Left colon (tissue), 2 donors: Measurements from ENCODE around the gene NPFF. TPM values are rescaled to one million over a fixed set of nuclear protein-coding genes. Genes with fewer than 3 reads are reported as not detected.
A peak's percentile ranks its signal among the peaks of the same experiment; 100 is the strongest.
"Not testable (repeated sequence)": the region's sequence is repeated elsewhere in the genome, so short reads cannot be mapped to it uniquely, and the experiment has no call there.

Experiments
- ATAC-seq: fragments of 200-7000 bp; cut with Tn5 transposase; one replicate; pipeline ENCODE4 v1.9.1; 2020; ENCODE audit warnings: mild to moderate bottlenecking, moderate library complexity
- DNase-seq, 2 donors: peaks; one replicate each; pipeline ENCODE4 v3.0.0-alpha.2; 2020
- intact Hi-C, 2 donors: fragments of 100-400 bp; cut with DNase I in 1 of 2; cut with micrococcal nuclease in 1 of 2; formaldehyde crosslinking; loops; one replicate each; pipeline versions ENCODE4 v1.11.2 to v1.14.0; 2022; cut with DNase I, micrococcal nuclease
- total RNA-seq, 2 donors: library from RNA; stranded (reverse); fragmentation: NEBNext Ultra II Directional; extraction: Animal tissue kit (Norgen Biotek cat#: 25700); gene quantifications; one replicate each; pipeline ENCODE4 v1.2.1, GENCODE V29; 2021
- donor health status: DM: no; HTN: no; CAD: no.
- donor health status: DM: yes; HTN: yes; CAD: no.

NPFF gene
- total RNA-seq, 2 donors from 2014 or later = not detected

DNA sequence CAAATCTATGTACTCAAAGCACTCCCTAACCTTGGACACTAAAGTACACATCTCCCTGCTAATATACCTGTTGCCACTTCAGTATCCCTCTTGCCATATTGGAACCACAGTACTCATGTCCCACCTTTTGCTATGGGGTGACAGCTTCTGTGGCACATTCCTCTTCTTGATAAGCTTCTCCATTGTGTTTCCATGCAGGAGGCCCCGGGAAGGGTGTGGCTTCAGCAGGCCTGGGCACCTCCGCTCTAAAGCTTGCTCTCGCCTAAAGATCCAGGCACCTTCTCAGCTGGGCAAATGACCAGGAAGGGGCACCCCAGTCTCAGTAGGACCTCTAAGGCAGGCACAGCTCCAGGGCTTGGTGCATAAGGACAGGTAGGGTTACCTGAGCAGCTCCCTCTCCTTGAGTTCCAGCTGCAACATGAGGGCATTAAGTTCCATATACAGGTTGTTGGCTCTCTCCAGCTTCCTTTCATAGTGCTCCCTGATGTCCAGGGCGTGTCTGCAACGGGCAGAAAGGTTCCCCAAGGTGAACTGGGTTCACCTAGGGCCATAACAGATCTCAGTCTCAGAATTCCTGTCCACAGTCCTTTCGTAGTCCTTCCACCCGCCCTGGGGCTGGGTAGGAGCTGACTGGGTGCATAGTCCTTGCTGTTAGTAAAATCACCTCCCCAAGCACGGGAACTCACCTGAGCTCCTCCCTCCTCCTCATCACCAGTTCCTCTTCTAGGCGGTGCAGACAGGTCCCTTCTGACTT lies 23.9 kb downstream of the NPFF start:
- DNase-seq (peak; percentile 42 to 61), ATAC-seq (peak; percentile 76)
- intact Hi-C loops = no loop called here

DNA sequence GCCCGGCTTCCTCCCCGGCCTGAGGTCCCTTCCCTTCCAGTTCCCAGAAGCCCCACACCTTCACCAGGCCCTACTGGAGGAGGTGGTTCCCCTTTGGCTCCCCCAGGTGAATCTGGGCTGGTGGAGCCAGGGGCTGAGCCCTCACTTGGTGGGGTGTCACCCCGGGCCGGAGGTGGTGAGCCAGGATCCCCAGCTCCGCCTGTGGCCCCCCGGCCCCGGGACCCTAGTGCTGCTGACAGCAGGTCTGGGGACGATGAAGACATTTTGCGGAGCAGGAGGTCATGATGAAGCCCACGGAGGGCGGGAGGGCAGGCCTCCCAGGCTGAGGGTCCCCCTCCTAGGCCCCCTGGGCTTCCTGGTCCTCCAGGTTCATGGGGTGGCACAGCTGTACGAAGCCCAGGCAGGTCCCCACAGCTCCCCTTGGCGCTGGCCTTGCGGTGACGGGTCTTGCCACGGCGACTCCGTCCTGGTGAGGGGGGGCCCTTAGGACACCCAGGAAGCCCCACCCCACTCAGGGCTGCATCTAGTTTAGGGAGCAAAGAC lies 24.6 kb downstream of the NPFF start:
- no peak for DNase-seq
- peak; percentile 1 for ATAC-seq
- intact Hi-C loops = no loop called here

DNA sequence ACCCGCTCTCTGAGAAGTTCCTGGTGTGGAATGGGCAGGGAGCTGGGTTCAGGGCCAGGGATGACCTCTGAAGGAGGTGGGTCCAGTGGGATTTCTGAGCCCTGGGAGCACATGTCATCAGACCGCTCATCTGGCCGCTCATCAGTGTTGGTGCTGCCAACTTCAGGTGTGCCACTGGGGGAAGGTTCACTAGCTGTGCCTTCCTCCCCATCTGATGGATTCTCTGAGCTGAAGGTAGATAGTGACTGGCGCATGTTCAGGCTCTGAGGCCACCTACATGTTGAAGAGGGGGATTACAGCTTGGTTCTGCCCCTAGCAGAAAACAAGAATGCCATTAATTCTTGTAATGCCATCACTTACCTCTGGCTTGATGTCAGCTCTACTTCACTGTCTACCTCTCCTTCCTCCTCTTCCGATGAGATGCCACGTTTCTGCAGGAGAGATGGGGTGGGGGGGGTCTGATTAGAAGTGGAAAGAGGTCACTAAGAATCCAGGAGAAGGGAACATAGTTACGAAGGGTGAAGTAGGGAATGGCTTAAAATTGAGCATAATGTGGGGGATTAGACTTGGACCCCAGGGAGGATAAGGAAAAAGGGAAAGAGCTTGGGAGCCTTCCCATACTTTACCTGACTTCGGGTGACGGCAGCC lies 25.2 kb downstream of the NPFF start:
- intact Hi-C loops = no loop called here
- DNase-seq (no peak), ATAC-seq (no peak)

DNA sequence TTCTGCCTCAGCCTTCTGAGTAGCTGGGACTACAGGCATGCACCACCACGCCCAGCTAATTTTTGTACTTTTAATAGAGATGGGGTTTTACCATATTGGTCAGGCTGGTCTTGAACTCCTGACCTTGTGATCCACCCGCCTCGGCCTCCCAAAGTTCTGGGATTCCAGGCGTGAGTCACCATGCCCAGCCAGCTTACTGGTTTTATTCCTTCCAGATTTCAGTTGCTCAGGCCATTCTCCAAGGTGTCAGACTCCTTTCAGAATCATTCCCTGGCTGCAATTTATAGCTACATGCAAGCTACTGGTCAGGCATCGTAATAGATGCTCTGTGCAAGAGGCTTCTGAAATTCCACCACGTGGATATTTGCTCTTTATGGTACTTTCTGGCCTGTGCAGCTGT lies 25.8 kb downstream of the NPFF start:
- ATAC-seq, intact Hi-C loops, DNase-seq: not testable (repeated sequence)

DNA sequence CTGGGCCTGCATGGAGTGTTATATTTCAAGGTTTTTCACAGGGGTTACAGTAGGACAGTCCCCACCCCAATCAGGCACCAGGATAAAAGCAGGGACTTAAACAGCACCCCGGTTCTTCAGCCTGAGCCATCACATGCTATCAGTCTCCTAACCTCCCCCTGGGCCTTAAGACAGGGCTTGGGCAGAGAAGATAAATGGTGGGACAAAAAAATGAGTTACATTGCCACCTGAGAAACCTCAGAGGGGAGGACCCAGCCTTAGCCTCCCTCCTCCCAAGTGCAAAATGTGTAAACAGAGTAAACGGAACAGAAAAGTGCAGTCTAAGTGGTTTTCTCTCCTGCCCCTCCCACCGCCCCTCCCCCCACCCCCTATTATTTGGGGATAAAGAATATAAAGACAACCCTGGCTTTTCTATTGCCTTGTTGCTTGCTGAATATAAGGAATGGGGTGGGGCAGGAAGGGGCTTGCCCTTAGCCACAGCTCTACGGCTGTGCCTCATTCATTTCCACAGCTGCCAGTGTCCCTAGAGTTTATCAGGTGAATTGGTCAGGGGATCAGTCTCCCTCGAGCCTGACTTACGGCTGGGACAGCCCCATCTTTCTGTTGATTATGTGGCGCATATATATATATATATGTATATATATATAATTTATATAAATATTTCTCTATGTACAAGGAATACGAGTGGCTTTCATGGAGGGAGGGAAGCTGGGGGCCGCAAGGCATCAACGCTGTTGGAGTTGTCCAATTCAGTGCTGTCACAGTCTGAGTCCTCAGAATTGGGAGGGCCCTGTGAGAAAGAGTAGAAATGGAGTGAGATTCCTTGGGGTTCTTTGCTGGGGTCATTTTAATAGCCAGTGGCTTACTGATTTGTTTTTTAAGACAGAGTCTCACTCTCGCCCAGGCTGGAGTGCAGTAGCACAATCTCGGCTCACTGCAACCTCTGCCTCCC lies 26.5 kb downstream of the NPFF start:
- intact Hi-C loops = no loop called here
- no peak for DNase-seq
- no peak for ATAC-seq

DNA sequence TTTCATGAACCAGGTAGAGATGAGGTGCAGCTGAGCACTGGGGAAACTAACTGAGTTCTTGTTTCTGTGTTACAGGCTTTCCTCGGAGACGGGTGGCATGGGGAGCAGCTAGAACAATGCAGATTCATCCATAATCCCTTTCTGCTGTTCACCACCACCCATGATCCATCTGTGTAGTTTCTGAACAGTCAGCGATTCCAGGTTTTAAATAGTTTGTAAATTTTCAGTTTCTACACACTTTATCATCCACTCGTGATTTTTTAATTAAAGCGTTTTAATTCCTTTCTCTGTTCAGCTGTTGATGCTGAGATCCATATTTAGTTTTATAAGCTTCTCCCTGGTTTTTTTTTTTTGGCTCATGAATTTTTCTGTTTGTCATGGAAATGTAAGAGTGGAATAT lies 28.0 kb downstream of the NPFF start:
- intact Hi-C loops = no loop called here
- DNase-seq = no peak
- no peak for ATAC-seq

DNA sequence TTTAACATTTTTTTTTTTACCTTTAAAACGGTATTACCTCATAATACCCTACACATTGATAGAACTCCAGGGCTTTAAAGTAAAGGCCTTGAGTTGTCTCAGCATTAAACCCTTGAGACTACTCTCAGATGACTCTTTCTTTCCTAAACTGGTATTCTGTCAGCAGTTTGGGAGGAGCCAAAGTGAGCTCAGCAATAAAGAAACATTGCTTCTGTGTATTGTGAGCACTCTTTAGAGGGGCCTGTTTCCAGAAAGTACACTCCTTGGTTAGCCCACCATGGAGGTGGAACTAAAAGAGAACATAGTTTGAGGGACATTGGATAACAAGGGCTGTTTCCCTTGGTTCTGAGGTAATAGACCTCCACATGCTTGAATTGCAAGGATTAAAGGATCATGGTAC lies 28.4 kb downstream of the NPFF start:
- DNase-seq (no peak), ATAC-seq (no peak)
- intact Hi-C loops = no loop called here

DNA sequence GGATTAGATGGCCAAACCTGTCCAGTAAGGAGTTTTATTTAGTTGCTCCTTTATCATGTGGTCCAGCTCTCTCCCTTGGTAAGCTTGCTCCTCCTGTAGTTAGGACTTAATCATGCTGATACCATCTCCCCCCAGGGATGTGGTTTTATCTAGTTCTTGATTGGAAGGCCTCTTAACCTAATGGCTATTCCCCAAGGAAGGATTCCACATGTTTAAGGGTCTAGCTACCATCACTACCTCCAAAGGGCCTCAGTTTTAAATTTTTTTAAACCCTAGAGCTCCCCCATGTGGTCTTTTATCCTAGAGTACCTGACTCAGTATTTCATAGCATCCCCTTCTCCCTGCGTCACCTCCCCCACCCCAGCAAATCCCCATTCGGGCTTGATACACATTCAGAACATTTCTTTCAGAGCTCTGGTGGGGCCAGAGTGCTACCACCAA lies 30.5 kb downstream of the NPFF start:
- ATAC-seq (peak; percentile 23), DNase-seq (no peak)
- intact Hi-C loops = no loop called here

DNA sequence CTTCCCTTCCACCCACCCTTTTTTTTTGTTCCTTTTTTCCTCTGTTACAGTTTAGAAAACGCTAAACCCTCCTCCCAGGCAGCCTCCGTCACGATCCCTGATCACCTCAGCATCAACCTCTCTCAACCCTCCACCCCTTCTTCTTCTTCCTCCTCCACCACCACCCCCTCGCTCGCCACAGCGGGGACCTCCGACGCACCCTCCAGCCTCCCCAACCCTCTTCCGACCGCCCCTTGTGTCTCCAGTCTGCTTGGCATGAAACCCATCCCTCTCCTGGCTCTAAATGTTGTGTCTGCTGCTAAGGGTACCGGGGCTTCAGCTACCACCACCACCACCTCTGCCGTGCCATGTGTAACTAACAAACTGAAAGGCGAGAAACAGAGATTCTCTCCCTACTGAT lies 32.5 kb downstream of the NPFF start:
- intact Hi-C loops = no loop called here
- DNase-seq (no peak), ATAC-seq (no peak)

DNA sequence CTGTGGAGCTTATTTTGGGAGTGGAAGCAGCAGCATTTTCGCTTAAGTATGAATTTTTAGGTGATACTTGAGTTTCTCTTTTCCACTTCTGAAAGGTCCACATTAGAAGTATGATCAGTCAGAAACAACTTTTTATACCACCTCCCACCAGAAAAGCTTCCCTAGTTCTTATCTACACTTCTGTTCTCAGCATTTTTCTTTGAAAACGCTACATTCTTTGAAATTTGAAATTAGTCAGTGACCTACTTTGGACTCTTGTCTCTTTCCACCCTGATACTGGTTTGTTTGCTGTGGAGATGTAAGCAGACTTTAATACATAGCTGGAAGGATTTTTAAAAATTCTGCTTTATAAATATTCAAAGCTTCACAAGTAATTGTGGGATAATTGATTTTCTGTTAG lies 33.2 kb downstream of the NPFF start:
- ATAC-seq (no peak), DNase-seq (no peak)
- intact Hi-C loops = no loop called here

DNA sequence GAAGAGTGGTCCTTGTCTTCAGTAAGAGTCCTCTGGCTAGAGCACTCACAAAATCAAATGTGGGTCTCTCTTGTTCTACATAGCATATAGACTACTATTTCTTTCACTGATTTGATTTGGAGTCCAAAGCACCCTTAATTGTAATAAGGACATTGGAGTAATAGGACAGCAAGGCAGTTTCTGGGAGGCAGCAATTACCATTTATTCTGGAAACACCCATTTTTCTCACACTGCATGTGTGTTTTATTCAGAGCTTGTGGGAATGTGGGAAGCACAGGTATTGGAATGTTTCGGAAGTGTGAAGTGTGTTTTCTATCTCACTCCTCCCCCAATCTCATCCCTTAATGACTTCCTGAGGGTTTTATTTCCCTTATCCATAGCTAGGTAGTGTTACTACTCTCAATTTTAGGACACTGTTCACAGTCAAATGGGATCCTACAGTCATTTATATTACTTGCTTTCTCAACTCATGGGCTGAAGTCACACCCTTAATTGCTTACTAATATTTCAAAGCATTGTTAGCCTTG lies 35.2 kb downstream of the NPFF start:
- DNase-seq (no peak), ATAC-seq (no peak)
- intact Hi-C loops = no loop called here

DNA sequence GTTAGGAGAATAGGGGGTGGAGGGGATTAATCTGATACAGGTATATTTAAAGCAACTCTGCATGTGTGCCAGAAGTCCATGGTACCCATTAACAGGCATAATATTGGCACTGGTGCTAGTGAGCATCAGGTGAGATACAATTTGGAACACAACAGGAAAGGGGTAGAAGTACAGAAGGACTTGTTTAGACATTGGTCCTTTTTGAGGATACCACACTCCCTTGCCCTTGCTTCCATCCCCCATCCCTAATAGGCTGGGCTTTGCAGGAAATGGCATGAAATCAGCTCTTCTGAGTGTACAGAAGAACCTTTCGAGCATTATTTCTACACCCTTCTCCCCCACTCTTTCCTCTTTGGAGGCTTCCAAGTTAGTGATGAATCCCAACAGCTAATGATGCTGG lies 39.0 kb downstream of the NPFF start:
- intact Hi-C loops = loop anchor here in 1 of 2 donors (10.0 kb wide), 1 partner anchor 57 kb away; no protein-coding TSS in a partner anchor
- DNase-seq (no peak), ATAC-seq (no peak)

DNA sequence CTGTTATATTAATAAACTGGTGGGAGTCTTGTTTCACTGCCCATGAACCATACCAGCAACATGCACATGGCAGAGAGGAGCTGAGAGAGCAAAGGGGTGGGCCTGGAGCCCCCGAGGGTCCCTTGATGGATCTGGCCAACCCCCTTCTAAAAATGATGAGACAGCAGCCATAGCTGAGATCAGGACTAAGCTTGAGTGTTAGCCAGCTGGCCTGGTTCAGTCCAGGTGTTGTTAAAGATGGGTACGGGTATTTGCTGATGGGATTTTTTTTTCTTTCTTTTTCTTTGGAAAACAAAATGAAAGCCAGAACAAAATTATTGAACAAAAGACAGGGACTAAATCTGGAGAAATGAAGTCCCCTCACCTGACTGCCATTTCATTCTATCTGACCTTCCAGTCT lies 39.4 kb downstream of the NPFF start:
- DNase-seq (no peak), ATAC-seq (no peak)
- intact Hi-C loops = loop anchor here in 1 of 2 donors (10.0 kb wide), 1 partner anchor 57 kb away; no protein-coding TSS in a partner anchor

DNA sequence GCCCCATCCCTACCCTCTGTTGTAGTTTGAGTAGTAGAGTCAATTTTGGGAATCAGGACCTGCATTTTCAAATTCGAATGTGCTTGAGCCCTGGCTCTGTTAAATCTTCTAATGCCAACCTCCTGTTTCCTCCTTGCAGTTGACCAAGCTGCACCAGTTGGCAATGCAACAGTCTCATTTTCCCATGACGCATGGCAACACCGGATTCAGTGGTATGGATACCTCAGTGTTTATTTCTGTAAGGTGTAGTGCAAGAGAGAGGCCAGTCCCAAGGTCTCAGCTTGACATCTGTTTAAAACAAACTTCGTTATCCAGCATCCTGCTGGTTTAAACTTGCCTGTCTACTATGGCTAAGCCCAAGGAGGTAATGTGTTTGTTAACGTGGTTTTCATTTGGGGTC lies 40.2 kb downstream of the NPFF start:
- intact Hi-C loops = loop anchor here in 1 of 2 donors (10.0 kb wide), 1 partner anchor 58 kb away; no protein-coding TSS in a partner anchor
- DNase-seq (no peak), ATAC-seq (no peak)

DNA sequence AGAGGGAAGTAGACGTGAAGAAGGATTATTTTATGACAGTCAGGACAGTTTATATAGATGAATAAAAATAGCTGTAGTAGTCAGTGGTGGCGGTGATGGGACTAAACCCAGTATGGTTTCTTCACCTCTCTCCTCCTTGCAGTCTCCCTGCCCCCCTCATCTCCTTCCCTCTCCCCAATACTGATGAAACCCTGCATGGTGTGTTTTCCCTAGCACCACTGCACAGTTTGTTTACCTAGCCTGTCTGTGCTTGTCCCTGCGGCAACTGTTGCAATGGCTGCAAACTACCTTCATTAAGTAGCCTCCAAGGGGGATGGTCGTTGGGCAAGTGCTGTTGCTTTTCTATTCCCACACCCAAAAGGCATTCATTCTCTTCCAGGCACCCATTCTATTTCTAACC lies 40.6 kb downstream of the NPFF start:
- intact Hi-C loops = loop anchor here in 1 of 2 donors (10.0 kb wide), 1 partner anchor 58 kb away; no protein-coding TSS in a partner anchor
- DNase-seq (no peak), ATAC-seq (no peak)

DNA sequence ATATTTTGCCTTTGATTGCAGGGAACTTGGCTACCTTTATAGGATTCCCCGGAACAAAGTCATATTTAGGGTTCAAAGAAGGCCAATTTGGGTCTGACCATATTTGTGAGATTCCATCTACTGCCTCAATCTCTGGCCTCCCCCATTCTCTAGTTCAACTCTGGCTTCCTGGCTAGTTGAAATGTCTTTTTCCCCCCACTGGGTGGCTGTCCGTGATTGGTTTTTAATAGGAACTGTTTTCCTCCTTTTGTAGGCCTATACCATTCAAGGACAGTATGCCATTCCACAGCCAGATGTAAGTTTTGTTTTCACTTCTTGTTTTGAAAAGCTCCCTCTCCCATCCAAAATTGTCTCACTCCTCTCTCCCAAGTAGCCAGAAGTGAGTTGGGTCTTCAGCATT lies 41.6 kb downstream of the NPFF start:
- no peak for ATAC-seq
- no peak for DNase-seq
- intact Hi-C loops = loop anchor here in 1 of 2 donors (10.0 kb wide), 1 partner anchor 59 kb away; no protein-coding TSS in a partner anchor

DNA sequence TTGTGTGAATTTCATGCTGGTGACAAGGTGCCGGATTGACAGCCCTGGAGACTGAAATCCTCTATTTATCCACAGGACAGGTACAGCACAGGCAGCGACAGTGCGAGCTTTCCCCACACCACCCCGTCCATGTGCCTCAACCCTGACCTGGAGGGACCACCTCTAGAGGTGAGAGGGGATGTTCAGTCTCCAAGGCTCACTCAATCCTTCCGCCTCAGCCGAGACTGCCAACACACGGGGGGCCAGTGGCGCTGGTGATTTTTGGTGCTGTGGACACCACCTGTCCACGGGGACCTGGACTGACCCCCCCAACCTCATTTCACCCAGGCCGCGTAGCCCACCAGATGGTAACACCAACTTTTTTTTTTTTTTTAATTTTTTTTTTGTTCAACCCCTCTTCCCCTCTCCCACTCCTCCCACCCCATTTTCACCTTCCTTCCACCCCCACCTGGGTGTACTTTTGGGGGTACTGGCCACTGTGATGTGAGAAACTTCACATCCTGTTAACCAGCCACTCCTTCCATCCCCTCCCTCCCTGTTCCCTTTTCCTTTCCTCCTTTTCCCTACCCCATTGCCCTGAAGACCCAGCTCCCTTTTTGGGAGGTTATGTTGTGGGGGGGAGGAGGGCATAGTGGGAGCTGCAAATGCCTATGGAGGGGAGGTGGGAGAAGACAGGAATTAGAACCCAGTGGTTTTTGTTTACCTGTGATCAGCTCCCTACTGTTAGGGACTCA lies 42.4 kb downstream of the NPFF start:
- DNase-seq (no peak), ATAC-seq (no peak)
- intact Hi-C loops = loop anchor here in 1 of 2 donors (10.0 kb wide), 1 partner anchor 60 kb away; no protein-coding TSS in a partner anchor
